WTC11 (cell line): Measurements from ENCODE around the gene TMEM169. TPM values are rescaled to one million over a fixed set of nuclear protein-coding genes. Genes with fewer than 3 reads are reported as not detected.

Experiments
- AR ChIP-seq: fragments of 250-450 bp; sonication (Bioruptor Pico); IDR thresholded peaks from 2 replicates; pipeline ENCODE4 v1.9.0; 2021; ENCODE audit warnings: mild to moderate bottlenecking
- ATF2 ChIP-seq: sonication (generic); formaldehyde crosslinking; IDR thresholded peaks from 2 replicates; pipeline ENCODE4 v1.8.1; 2022; ENCODE audit warnings: low read depth, missing genetic modification reagents, borderline replicate concordance
- CTCF ChIP-seq: fragments of 200-600 bp; IDR thresholded peaks from 2 replicates; pipeline ENCODE4 v1.8.0; 2022; ENCODE audit warnings: antibody characterized with exemption
- E2F5 ChIP-seq: sonication (generic); formaldehyde crosslinking; IDR thresholded peaks from 2 replicates; pipeline ENCODE4 v1.8.1; 2022; ENCODE audit warnings: mild to moderate bottlenecking, moderate library complexity, missing genetic modification reagents
- ELF4 ChIP-seq: sonication (generic); formaldehyde crosslinking; IDR thresholded peaks from 2 replicates; pipeline ENCODE4 v1.8.1; 2022; ENCODE audit warnings: low read depth, mild to moderate bottlenecking, moderate library complexity, missing genetic modification reagents
- FOXJ3 ChIP-seq: sonication (generic); formaldehyde crosslinking; IDR thresholded peaks from 2 replicates; pipeline ENCODE4 v1.9.0; 2021; ENCODE audit warnings: missing genetic modification reagents, mild to moderate bottlenecking, borderline replicate concordance
- FOXP1 ChIP-seq: sonication (generic); formaldehyde crosslinking; IDR thresholded peaks from 2 replicates; pipeline ENCODE4 v1.8.0; 2022; ENCODE audit warnings: missing genetic modification reagents, mild to moderate bottlenecking, moderate library complexity, borderline replicate concordance
- GRHL2 ChIP-seq: fragments of 250-450 bp; sonication (Bioruptor Pico); IDR thresholded peaks from 2 replicates; pipeline ENCODE4 v1.8.0; 2022; ENCODE audit warnings: mild to moderate bottlenecking, moderate library complexity; ENCODE audit not compliant: insufficient replicate concordance, severe bottlenecking
- HMGA2 ChIP-seq: fragments of 250-450 bp; sonication (Bioruptor Pico); IDR thresholded peaks from 2 replicates; pipeline ENCODE4 v1.4.0; 2021; ENCODE audit warnings: mild to moderate bottlenecking, moderate library complexity
- IRF1 ChIP-seq: sonication (generic); formaldehyde crosslinking; IDR thresholded peaks from 2 replicates; pipeline ENCODE4 v1.8.0; 2023; ENCODE audit warnings: missing genetic modification reagents
- MXD4 ChIP-seq: fragments of 250-450 bp; sonication (Bioruptor Pico); IDR thresholded peaks from 2 replicates; pipeline ENCODE4 v1.8.0; 2021; ENCODE audit warnings: mild to moderate bottlenecking, moderate library complexity, borderline replicate concordance
- MYBL2 ChIP-seq: sonication (generic); formaldehyde crosslinking; IDR thresholded peaks from 2 replicates; pipeline ENCODE4 v1.8.1; 2023; ENCODE audit warnings: mild to moderate bottlenecking, moderate library complexity, missing genetic modification reagents
- NR3C1 ChIP-seq: sonication (generic); formaldehyde crosslinking; conservative IDR thresholded peaks from 2 replicates; pipeline ENCODE4 v1.8.1; 2023; ENCODE audit warnings: low read depth, mild to moderate bottlenecking, missing genetic modification reagents
- PRDM15 ChIP-seq: sonication (generic); formaldehyde crosslinking; IDR thresholded peaks from 2 replicates; pipeline ENCODE4 v1.8.0; 2022; ENCODE audit warnings: missing genetic modification reagents
- RORB ChIP-seq: fragments of 250-450 bp; sonication (Bioruptor Pico); IDR thresholded peaks from 2 replicates; pipeline ENCODE4 v1.9.0; 2021; ENCODE audit warnings: mild to moderate bottlenecking
- SOX15 ChIP-seq: fragments of 250-450 bp; sonication (Bioruptor Pico); IDR thresholded peaks from 2 replicates; pipeline ENCODE4 v1.9.0; 2021; ENCODE audit warnings: mild to moderate bottlenecking
- ZNF121 ChIP-seq: sonication (generic); formaldehyde crosslinking; IDR thresholded peaks from 2 replicates; pipeline ENCODE4 v1.8.0; 2023; ENCODE audit warnings: missing genetic modification reagents
- ZNF138 ChIP-seq: sonication (generic); formaldehyde crosslinking; conservative IDR thresholded peaks from 2 replicates; pipeline ENCODE4 v1.8.1; 2022; ENCODE audit warnings: mild to moderate bottlenecking, moderate library complexity, missing genetic modification reagents
- ZNF232 ChIP-seq: sonication (generic); formaldehyde crosslinking; IDR thresholded peaks from 2 replicates; pipeline ENCODE4 v1.8.0; 2022; ENCODE audit warnings: mild to moderate bottlenecking, missing genetic modification reagents
- ZNF281 ChIP-seq: sonication (generic); formaldehyde crosslinking; IDR thresholded peaks from 2 replicates; pipeline ENCODE4 v1.8.0; 2023; ENCODE audit warnings: mild to moderate bottlenecking, missing genetic modification reagents
- ZNF671 ChIP-seq: fragments of 250-450 bp; sonication (Bioruptor Pico); IDR thresholded peaks from 2 replicates; pipeline ENCODE4 v1.8.0; 2021; ENCODE audit warnings: mild to moderate bottlenecking
- ZSCAN18 ChIP-seq: fragments of 250-450 bp; sonication (Bioruptor Pico); IDR thresholded peaks from 2 replicates; pipeline ENCODE4 v2.1.2; 2022; ENCODE audit warnings: mild to moderate bottlenecking, moderate library complexity
- total RNA-seq: library from RNA; stranded (reverse); gene quantifications from 3 replicates; pipeline ENCODE4 v1.2.3, GENCODE V29; 2021

Gene TMEM169
- total RNA-seq, 1 experiment from 2014 or later, result 1.8 TPM

GRCh38 chr2:216081487-216082116 lies at the start of gene TMEM169, which contains the start of gene PECR (continued):
- TF ChIP-seq HMGA2, result no peak
- TF ChIP-seq GRHL2, result no peak
- TF ChIP-seq PRDM15 (CRISPR knock-in tag), result no peak
- peak; percentile 67; the same call in 1 of the 2 replicates for TF ChIP-seq MYBL2
- peak; percentile 92 for TF ChIP-seq ZNF232
- TF ChIP-seq ZNF121 (CRISPR knock-in tag), result peak; percentile 92
- TF ChIP-seq ATF2, result no peak
- TF ChIP-seq SOX15 (CRISPR knock-in tag), result no peak
- no peak; the same call in 1 of the 2 replicates for TF ChIP-seq ZNF281
- no peak for TF ChIP-seq RORB (CRISPR knock-in tag)
- no peak for TF ChIP-seq CTCF
- no peak for TF ChIP-seq ZNF671 (CRISPR knock-in tag)
- no peak for TF ChIP-seq AR (CRISPR knock-in tag)
- TF ChIP-seq ZNF138 (CRISPR knock-in tag), result no peak
- TF ChIP-seq ZSCAN18 (CRISPR knock-in tag), result no peak
- no peak for TF ChIP-seq MXD4 (CRISPR knock-in tag)
- TF ChIP-seq FOXP1 (CRISPR knock-in tag), result peak; percentile 75; the same call in 1 of the 2 replicates
- TF ChIP-seq E2F5 (CRISPR knock-in tag), result peak; percentile 68; the same call in 1 of the 2 replicates
- TF ChIP-seq IRF1 (CRISPR knock-in tag), result 0 out of 2 replicates have a peak, but pooled peaks have one; percentile 26
- no peak for TF ChIP-seq FOXJ3 (CRISPR knock-in tag)
- TF ChIP-seq ELF4 (CRISPR knock-in tag), result 0 out of 2 replicates have a peak, but pooled peaks have one; percentile 40
- no peak for TF ChIP-seq NR3C1 (CRISPR knock-in tag)
